GOT3 (cell line): ENCODE results near the gene FBXL22.
"Not testable (repeated sequence)": the region's sequence is repeated elsewhere in the genome, so short reads cannot be mapped to it uniquely, and the experiment has no call there.

Source experiments
- DNase-seq: peaks from one replicate; lab custom pipeline; 2025; ENCODE audit warnings: mixed read lengths; lab: John Stamatoyannopoulos, UW

The FBXL22 gene

DNA sequence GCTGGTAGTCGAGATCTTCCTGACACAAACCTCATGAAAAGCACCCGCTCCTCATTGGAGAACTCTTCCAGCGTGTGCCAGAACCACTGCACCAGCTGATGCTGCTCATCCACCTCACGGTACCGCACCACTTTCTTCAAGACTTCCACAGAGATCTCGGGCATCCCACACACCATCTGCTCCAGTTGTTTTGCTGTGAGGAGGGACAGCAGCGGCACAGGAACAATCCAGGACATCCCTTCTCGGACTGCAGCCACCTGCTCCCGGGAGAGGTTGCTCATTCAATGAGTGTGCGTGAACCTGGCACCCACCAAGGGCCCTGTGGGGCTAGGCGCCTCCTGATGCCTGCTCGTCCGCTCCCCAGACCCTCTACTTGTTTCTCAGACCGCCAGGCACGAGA, 15.1 kb downstream of the FBXL22 start:
- no peak for DNase-seq

DNA sequence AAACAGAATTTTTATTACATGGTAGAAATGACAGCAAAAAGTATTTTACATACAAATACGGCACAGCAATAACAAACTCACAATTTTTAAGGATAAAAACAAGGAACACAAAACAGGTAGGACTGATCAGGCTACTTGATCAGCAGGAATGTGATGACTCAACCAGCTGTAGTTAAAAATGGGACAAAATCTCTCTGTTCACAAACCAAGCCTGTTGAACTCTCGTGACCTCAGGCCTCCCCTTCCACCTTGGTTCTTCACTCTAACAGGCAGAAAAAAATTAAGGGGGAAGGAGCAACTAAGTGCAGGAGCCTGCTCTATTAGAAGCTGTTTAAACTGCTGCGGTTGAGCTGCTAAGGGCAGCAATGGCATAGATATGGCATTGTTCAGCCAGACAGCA, 18.7 kb downstream of the FBXL22 start:
- DNase-seq = no peak

DNA sequence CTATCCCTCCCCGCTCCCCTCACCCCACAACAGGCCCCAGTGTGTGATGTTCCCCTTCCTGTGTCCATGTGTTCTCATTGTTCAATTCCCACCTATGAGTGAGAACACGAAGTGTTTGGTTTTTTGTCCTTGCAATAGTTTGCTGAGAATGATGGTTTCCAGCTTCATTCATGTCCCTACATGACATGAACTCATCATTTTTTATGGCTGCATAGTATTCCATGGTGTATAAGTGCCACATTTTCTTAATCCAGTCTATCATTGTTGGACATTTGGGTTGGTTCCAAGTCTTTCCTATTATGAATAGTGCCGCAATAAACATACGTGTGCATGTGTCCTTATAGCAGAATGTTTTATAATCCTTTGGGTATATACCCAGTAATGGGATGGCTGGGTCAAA, 20.0 kb downstream of the FBXL22 start:
- not testable (repeated sequence) for DNase-seq

DNA sequence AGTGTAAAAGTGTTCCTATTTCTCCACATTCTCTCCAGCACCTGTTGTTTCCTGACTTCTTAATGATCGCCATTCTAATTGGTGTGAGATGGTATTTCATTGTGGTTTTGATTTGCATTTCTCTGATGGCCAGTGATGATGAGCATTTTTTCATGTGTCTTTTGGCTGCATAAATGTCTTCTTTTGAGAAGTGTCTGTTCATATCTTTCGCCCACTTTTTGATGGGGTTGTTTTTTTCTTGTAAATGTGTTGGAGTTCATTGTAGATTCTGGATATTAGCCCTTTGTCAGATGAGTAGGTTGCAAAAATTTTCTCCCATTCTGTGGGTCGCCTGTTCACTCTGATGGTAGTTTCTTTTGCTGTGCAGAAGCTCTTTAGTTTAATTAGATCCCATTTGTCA, 20.4 kb downstream of the FBXL22 start:
- not testable (repeated sequence) for DNase-seq

DNA sequence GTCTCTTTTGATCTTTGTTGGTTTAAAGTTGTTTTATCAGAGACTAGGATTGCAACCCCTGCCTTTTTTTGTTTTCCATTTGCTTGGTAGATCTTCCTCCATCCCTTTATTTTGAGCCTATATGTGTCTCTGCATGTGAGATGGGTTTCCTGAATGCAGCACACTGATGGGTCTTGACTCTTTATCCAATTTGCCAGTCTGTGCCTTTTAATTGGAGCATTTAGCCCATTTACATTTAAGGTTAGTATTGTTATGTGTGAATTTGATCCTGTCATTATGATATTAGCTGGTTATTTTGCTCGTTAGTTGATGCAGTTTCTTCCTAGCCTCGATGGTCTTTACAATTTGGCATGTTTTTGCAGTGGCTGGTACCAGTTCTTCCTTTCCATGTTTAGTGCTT, 23.6 kb downstream of the FBXL22 start:
- DNase-seq = not testable (repeated sequence)

DNA sequence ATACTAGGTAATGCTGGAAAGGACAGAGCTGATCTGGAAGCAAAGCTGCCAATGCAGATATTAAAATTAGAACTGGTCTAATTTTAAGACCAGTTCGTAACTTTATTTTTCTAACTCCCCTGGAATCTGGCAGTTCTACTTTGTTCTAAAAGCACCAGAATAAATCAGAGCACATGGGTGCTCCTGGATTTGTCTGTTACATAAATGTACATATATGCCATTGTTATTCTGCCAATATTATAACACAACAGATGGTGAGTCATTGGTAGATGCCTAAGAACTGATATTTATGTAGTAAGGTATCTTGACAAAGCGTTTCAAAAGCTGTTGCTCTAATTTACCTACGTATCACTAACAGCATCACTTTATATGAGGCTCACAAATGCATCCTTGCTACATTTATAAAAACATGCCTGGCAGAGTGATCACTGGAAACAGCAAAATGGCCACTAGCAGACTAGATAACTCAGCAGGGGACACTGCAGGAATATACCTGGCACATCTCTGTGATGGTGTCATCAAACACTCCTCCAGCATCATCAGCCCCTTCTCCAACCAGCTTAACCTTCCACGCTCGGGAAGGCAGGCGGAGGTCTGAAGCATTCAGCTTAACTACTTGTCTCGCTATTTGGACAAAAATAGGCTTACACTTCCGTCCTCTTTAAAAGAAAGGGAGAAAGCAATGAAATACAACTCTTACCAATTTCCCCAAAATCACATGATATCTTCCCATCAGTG, 26.2 kb downstream of the FBXL22 start:
- DNase-seq = no peak

DNA sequence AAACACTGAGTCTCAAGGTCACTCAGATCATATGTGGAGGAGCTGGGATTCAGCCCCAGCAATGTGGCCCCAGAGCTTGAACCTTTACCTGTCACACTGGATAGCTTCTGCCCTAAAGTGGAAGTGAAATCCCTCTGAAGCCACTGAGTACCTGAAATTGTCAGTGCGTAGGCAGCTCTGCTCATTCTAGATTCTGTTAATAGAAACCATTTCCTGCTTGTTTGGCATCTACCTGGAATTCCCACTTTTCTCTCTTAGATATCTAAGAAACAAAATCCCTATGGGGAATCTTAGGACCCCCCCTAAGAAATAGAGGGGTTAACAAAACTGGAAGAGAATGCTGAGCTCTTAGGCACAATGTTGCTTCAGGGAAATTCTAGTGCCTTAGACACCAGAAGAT, 29.8 kb downstream of the FBXL22 start:
- no peak for DNase-seq

DNA sequence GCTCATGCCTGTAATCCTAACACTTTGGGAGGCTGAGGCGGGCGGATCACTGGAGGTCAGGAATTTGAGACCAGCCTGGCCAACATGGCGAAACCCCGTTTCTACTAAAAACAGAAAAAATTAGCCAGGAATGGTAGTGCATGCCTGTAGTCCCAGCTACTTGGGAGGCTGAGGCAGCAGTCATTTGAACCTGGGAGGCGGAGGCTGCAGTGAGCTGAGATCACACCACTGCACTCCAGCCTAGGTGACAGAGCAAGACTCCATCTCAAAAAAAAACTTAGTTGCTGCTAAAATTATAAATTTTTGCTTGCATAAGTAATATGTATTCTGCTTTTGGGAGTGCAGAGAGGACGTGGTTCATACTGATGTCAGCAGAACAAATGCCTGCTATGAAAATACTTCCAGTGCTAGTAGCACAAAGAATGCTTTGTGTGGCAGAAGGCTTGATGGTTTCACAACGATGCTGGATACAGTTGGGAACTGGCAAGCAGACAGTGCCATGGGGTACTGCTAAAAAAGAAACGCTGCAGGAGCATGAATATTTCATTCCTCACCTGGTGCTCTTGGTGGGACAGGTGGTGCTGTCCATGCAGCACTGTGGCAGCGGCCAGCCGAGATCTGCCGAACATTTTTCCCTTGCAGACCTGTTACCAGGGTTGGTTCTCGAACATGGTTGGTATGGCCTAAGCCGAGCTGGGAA, 31.1 kb downstream of the FBXL22 start:
- no peak for DNase-seq

DNA sequence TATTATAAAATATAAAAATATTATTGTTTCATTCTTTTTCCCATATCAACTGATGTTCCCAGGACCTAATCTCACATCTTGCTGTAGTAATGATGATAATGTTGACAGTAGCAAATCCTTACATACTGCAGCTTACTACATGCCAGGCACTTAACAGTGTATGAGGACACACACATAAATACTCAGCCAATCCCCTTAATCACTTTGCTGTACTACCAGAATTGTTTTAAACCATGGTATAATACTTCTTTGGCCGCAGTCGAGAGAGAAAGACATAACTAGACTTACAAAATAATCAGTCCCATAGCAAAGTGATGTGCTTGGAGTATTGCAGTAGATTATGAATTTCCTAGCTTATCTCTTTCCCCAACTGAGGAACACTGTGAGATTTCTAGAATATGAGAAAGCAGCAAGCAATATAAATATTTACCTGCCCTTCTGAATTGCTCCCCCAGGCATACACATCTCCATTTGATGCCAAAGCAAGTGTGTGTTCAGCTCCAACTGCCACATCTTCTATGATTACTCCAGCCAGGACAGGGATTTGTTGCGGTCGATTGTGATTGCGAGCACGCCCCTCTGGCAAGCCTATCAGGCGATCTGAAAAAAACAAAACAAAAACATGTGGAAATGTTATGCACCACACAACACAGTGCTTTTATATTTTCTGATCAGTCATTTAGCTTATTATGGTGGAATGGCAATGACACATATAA, 33.0 kb downstream of the FBXL22 start:
- no peak for DNase-seq

DNA sequence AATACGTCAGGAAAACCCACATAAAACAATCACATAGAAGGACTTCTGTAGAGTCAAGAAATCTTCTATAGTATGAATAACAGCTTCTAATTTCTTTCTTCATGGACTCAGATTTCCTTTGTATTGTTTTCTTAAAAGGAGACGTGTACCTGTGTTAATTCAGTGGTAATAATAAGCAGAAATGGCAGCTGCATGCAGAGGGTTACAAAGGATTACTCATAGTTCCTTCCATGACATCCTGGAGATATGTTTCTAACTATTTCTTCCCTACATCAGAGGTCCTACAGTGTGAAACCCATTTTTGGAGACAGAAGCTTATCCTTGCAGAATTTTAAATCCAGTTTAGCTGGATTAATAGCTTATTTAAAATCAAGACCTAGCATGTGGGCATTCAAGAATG, 36.1 kb downstream of the FBXL22 start:
- no peak for DNase-seq

DNA sequence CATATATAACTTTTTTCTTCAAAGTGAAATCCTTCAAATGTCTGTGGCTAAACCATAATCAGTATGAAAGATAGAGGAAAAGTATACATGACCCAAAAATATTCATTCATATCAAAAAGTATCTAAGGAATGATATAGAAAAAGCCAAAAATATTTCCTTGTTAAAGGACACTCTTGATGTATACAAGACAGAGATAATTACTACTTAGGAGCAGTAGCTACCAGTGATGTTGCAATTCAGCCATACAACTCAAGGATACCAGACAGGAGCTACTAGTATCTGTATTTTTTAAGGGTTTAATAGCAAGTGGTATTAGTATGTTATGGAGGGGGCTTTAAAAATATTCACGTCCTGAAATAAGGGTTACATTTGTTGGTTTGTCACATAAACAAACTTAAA, 37.0 kb downstream of the FBXL22 start:
- no peak for DNase-seq

DNA sequence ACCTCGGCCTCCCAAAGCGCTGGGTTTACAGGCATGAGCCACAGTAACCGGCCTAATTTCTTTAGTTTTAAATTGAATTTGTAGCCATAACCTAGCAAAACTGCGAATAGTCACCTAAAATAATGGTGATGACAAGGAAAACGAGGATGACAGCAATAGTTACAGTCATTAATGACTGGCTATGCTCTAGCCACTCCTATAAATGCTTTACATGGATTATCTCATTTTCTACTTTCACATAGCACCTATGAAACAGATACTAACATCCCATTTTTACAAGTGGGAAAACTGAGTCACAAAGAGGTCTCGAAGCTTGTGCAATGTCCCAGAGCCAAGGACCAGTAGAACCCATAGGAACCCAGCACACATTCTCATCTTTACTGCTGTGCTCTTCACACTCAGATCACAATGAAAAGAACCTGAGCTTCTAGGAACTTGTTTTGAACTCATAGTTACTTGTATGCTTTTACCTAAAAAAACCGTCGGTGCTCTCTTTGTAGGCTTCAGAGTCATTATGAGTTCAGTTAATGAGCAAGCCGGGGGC, 39.4 kb downstream of the FBXL22 start:
- no peak for DNase-seq

DNA sequence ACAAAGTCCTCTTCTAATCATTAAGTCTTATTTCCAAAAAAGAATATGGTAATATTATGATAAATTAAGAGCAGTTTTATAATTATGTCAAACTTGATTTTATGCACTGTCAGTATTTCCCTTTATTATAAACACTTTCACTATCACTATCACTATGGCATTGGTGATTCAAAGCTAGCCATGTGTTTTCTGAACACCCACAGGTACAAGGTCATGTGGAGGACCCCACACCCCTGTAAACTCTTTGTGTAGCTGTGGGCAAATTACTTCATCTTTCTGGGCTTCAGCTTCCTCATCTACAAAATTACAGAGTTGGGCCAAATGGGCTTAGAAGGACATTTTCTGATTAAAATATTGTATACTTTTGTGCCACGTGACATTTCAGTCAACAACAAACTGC, 41.7 kb downstream of the FBXL22 start:
- no peak for DNase-seq

DNA sequence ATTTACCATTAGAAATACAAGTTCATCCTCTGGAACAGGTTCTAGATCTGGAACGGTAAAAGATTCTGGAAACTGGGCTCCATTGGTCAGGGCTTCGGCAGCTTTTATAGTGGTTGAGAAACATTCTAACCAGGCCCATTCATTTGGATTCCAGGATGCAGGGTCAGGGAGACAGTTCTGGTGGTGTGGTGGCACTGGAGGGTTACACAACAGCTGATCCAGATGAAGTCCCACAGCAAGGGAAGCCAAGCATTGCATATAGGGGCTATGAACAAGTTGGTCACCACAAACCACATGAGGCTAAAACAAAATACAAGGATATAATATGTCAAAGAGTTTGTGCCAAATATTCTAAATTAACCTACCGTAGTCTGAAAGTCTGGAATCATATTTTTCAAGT, 43.0 kb downstream of the FBXL22 start:
- no peak for DNase-seq
